Uterus (tissue), 4 donors: Measurements from ENCODE around the gene GSTO2. TPM values are rescaled to one million over a fixed set of nuclear protein-coding genes. Genes with fewer than 3 reads are reported as not detected.

Experiments
- DNase-seq, 2 donors: peaks; one replicate each; pipeline ENCODE4 v3.0.0-alpha.2; 2019 to 2020
- H3K27ac ChIP-seq, 2 donors: fragments of 200-600 bp; sonication (generic); 1 replicate in 1 of 2; 2 replicates in 1 of 2; pipeline ENCODE4 v1.5.1; 2016 to 2018
- H3K27me3 ChIP-seq, 2 donors: fragments of 200-600 bp; sonication (generic); one replicate each; pipeline ENCODE4 v1.5.1; 2018 to 2019; ENCODE audit warnings: control low read depth in 1 of 2
- H3K36me3 ChIP-seq, 2 donors: fragments of 200-600 bp; sonication (generic); one replicate each; pipeline ENCODE4 v1.5.1; 2019; ENCODE audit warnings: control low read depth in 1 of 2
- H3K4me1 ChIP-seq, 2 donors: fragments of 200-600 bp; sonication (generic); one replicate each; pipeline ENCODE4 v1.5.1; 2018 to 2019; ENCODE audit warnings: control low read depth in 1 of 2
- H3K4me3 ChIP-seq, 2 donors: fragments of 200-600 bp; sonication (generic); 1 replicate in 1 of 2; 2 replicates in 1 of 2; pipeline ENCODE4 v1.5.1; 2018 to 2019; ENCODE audit warnings: mild to moderate bottlenecking in 1 of 2
- H3K9me3 ChIP-seq, 2 donors: fragments of 200-600 bp; sonication (generic); one replicate each; pipeline ENCODE4 v1.5.1; 2019; ENCODE audit warnings: control low read depth in 1 of 2
- POLR2A ChIP-seq, 2 donors: fragments of 450-650 bp; IDR thresholded peaks; one replicate each; pipeline ENCODE4 v1.6.1; 2016; ENCODE audit warnings: antibody characterized with exemption in 2 of 2, mild to moderate bottlenecking in 1 of 2, moderate library complexity in 1 of 2
- intact Hi-C: fragments of 100-400 bp; cut with DNase I; formaldehyde crosslinking; loops from one replicate; pipeline ENCODE4 v1.15.1; 2023; ENCODE audit warnings: low total_unique reads
- total RNA-seq, 4 donors: library from RNA; depleted of rRNA in 3 of 4; stranded (reverse); fragments of >200 nt in 3 of 4; gene quantifications; one replicate each; pipeline versions ENCODE4 v1.1.0 to v1.2.4, GENCODE V29; 2014 to 2023
- TF ChIP-seq, protein P1 (sequence below), 4 experiments: fragments of 200-600 bp in 2 of 4; fragments of 450-650 bp in 2 of 4; sonication (generic) in 2 of 4; IDR thresholded peaks; one replicate each; pipeline ENCODE4 v1.5.1; 2016 to 2019; ENCODE audit warnings: antibody characterized with exemption in 4 of 4, mild to moderate bottlenecking in 2 of 4, moderate library complexity in 1 of 4
- donor health status: DM: yes; HTN: yes; CAD: no.

Gene GSTO2
- total RNA-seq, 4 donors from 2014 or later, result under 0.01 to 10.6 (median 5.6) TPM; not detected in 1

DNA sequence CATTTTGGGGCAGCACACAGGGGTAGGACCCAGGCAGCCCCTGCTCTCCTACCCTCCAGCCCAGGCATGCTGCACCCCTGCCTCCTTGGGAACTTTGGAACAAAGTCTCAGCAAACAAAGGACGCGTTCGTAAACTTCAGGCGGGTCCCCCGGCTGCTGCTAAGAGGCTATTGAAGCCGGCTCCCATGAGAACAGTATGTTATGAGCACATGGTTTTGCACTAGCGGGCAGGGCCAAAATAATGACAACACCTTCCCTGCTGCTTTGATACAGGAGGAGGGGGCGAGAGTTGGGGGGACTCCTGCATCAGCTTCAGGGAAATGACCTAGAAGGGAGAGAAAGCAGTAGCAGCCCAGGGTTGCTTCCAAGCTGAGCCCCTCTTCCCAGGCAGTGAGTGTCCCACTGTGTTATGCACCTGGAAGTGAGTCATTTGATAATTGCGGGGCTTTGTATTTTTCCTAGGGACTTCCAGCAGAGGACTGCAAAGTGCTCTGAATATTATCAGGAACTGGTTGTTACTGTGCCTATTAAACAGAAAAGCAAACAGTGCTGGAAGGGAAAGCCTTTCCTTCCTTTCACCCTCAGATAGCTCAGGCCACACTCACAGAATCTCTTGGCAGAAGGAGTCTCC is 62.3 kb downstream of the GSTO2 start:
- Histone ChIP-seq H3K27ac (peak overlapping the region; percentile 88 to 97), H3K27me3 (no peaks in the 10 kb centered on the region), H3K4me1 (peaks cover 46 to 48% of the 10 kb centered on the region in 2 donors), H3K36me3 (no peaks in the 10 kb centered on the region), H3K9me3 (no peaks in the 10 kb centered on the region), H3K4me3 (no peak overlapping the region)
- TF ChIP-seq, protein P1, sequence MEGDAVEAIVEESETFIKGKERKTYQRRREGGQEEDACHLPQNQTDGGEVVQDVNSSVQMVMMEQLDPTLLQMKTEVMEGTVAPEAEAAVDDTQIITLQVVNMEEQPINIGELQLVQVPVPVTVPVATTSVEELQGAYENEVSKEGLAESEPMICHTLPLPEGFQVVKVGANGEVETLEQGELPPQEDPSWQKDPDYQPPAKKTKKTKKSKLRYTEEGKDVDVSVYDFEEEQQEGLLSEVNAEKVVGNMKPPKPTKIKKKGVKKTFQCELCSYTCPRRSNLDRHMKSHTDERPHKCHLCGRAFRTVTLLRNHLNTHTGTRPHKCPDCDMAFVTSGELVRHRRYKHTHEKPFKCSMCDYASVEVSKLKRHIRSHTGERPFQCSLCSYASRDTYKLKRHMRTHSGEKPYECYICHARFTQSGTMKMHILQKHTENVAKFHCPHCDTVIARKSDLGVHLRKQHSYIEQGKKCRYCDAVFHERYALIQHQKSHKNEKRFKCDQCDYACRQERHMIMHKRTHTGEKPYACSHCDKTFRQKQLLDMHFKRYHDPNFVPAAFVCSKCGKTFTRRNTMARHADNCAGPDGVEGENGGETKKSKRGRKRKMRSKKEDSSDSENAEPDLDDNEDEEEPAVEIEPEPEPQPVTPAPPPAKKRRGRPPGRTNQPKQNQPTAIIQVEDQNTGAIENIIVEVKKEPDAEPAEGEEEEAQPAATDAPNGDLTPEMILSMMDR (IDR thresholded peaks at IDR 0.05), result no peak
- TF ChIP-seq POLR2A (IDR thresholded peaks at IDR 0.05), result peak; percentile 27 to 48
- intact Hi-C loops, result no loop called here
- DNase-seq, result no peak

DNA sequence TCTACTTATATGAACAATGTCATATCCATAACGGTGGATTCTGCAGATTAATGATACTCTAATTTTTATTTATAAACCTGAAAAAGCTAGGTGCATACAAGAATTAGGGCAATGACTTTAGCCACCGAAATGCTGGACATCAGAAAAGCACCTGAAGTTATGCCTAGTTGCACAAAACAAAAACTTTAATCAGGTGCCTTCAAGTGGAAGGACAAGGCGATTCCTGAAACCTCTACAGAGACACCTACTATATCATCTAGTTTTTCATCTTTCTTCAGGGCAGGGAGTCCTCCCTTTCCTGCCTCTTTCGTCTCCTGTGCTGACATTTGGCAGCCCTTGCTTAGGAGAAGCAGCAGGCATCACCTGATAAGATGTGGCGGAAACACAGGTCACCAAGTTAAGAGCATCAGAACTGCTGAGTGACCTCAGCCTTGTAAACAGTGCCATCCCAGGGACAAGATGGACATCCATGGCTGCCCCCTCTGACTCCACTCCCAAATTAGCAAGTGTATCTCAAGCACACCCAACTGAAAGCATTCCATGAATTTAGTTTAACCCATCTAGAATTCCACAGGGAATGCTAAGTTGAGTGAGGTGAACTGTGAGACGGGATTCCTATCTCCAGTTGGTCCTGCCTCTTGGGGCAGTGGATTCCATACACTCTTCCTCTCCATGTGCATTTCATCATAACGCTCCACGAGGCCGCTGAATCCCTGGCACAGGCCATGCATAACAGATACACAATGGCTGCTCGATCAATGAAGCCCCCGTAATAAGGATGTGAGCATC is 63.5 kb downstream of the GSTO2 start:
- Histone ChIP-seq H3K36me3 (no peaks in the 10 kb centered on the region), H3K9me3 (no peaks in the 10 kb centered on the region), H3K27me3 (no peaks in the 10 kb centered on the region), H3K4me3 (no peak overlapping the region), H3K27ac (peak overlapping the region; percentile 88 to 97), H3K4me1 (peaks cover 42 to 47% of the 10 kb centered on the region in 2 donors)
- no peak for DNase-seq
- no peak for TF ChIP-seq POLR2A (IDR thresholded peaks at IDR 0.05)
- TF ChIP-seq, protein P1 (IDR thresholded peaks at IDR 0.05), result no peak
- intact Hi-C loops, result no loop called here

- no peak overlapping the region for H3K4me3 ChIP-seq
- intact Hi-C loops, result no loop called here
- no peaks in the 10 kb centered on the region for H3K36me3 ChIP-seq
- no peaks in the 10 kb centered on the region for H3K27me3 ChIP-seq
- peak overlapping the region; percentile 88 to 97 for H3K27ac ChIP-seq
- H3K4me1 ChIP-seq, result peaks cover 34 to 42% of the 10 kb centered on the region in 2 donors
- no peak for DNase-seq
- no peaks in the 10 kb centered on the region for H3K9me3 ChIP-seq
- no peak for TF ChIP-seq POLR2A (IDR thresholded peaks at IDR 0.05)
Observed at GRCh38 chr10:104333032-104333727, 64.2 kb downstream of the GSTO2 start.

DNA sequence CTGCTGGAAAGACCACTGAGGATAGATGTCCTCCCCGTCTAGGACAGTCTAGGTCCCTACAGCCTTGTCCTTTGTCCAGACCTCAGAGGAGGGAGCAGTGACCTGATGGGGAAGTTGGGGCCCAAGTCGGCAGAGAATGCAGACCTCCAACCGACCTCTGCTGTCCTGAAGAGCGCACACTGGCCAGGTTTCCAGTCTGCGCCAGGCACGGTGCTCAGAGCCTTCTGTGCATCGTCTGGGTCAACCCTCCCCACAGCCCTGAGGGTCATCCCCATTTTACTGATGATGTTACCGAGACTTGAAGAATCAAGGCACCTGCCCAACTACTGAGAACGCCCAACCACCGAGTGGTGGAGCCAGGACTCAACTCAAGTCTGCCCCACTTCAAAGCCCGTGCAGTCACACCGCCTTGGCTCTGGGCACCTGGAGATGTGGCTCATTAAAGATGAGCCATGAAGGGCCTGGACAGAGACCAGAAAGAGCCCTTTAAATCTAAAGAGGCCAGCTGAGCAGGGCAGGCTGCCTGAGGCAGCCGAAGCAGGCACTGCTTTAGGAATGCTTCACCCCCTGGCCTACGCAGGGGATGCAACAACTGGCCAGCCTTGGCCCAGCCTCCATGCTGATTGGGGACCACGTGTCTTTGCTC is 64.9 kb downstream of the GSTO2 start:
- H3K27ac ChIP-seq, result peak overlapping the region; percentile 88 to 97
- H3K4me1 ChIP-seq, result peaks cover 32 to 39% of the 10 kb centered on the region in 2 donors
- TF ChIP-seq, protein P1 (IDR thresholded peaks at IDR 0.05), result no peak
- no peak for TF ChIP-seq POLR2A (IDR thresholded peaks at IDR 0.05)
- H3K9me3 ChIP-seq, result no peaks in the 10 kb centered on the region
- no peak overlapping the region for H3K4me3 ChIP-seq
- no peaks in the 10 kb centered on the region for H3K36me3 ChIP-seq
- no peak for DNase-seq
- H3K27me3 ChIP-seq, result no peaks in the 10 kb centered on the region
- intact Hi-C loops, result no loop called here

GRCh38 chr10:104334561-104334960 is 65.6 kb downstream of the GSTO2 start:
- Histone ChIP-seq H3K27me3 (no peaks in the 10 kb centered on the region), H3K4me1 (peaks cover 27 to 37% of the 10 kb centered on the region in 2 donors), H3K9me3 (no peaks in the 10 kb centered on the region), H3K36me3 (no peaks in the 10 kb centered on the region), H3K4me3 (no peak overlapping the region), H3K27ac (peak overlapping the region; percentile 88 to 97)
- intact Hi-C loops, result no loop called here
- TF ChIP-seq POLR2A (IDR thresholded peaks at IDR 0.05), result no peak
- TF ChIP-seq, protein P1 (IDR thresholded peaks at IDR 0.05), result no peak
- no peak for DNase-seq
